ENCODE results near the gene ITGA11. TPM values are rescaled to one million over a fixed set of nuclear protein-coding genes. Genes with fewer than 3 reads are reported as not detected.
A peak's percentile ranks its signal among the peaks of the same experiment; 100 is the strongest.

Gene ITGA11
- total RNA-seq, 4 donors from 2014 or later: 0.83 to 3.6 (median 2.0) TPM

GRCh38 chr15:68305420-68305871, 126.5 kb downstream of the ITGA11 start:
- H3K27ac ChIP-seq: no peak overlapping the region
- H3K9me3 ChIP-seq: no peaks in the 10 kb centered on the region
- no peaks in the 10 kb centered on the region for H3K27me3 ChIP-seq
- 65% methylated on average over 3 of the region's 6 CpGs for WGBS
- peaks cover 23% of the 10 kb centered on the region for H3K4me1 ChIP-seq
- DNase-seq (ENCODE audit: low spot score in 2 of 2): peak in 1 of 2 donors; percentile 44
- no peaks in the 10 kb centered on the region for H3K36me3 ChIP-seq
- TF ChIP-seq, protein P1, sequence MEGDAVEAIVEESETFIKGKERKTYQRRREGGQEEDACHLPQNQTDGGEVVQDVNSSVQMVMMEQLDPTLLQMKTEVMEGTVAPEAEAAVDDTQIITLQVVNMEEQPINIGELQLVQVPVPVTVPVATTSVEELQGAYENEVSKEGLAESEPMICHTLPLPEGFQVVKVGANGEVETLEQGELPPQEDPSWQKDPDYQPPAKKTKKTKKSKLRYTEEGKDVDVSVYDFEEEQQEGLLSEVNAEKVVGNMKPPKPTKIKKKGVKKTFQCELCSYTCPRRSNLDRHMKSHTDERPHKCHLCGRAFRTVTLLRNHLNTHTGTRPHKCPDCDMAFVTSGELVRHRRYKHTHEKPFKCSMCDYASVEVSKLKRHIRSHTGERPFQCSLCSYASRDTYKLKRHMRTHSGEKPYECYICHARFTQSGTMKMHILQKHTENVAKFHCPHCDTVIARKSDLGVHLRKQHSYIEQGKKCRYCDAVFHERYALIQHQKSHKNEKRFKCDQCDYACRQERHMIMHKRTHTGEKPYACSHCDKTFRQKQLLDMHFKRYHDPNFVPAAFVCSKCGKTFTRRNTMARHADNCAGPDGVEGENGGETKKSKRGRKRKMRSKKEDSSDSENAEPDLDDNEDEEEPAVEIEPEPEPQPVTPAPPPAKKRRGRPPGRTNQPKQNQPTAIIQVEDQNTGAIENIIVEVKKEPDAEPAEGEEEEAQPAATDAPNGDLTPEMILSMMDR (IDR thresholded peaks at IDR 0.05): no peak
- TF ChIP-seq EP300 (IDR thresholded peaks at IDR 0.05): no peak
- no peak for TF ChIP-seq POLR2A (IDR thresholded peaks at IDR 0.05)
- no peak for TF ChIP-seq POLR2AphosphoS5 (IDR thresholded peaks at IDR 0.05)
- H3K4me3 ChIP-seq: no peak overlapping the region

GRCh38 chr15:68304589-68305337, 127.2 kb downstream of the ITGA11 start:
- Histone ChIP-seq H3K4me1 (peaks cover 26% of the 10 kb centered on the region), H3K4me3 (no peak overlapping the region), H3K9me3 (no peaks in the 10 kb centered on the region), H3K36me3 (no peaks in the 10 kb centered on the region), H3K27ac (no peak overlapping the region), H3K27me3 (no peaks in the 10 kb centered on the region)
- no peak for DNase-seq (ENCODE audit: low spot score in 2 of 2)
- 82% methylated on average over 15 of the region's 15 CpGs for WGBS
- TF ChIP-seq POLR2AphosphoS5 (IDR thresholded peaks at IDR 0.05) (no peak), EP300 (IDR thresholded peaks at IDR 0.05) (no peak)

GRCh38 chr15:68303560-68304436, 128.2 kb downstream of the ITGA11 start:
- Histone ChIP-seq H3K4me3 (no peak overlapping the region), H3K36me3 (no peaks in the 10 kb centered on the region), H3K4me1 (peaks cover 35% of the 10 kb centered on the region), H3K27me3 (no peaks in the 10 kb centered on the region), H3K27ac (no peak overlapping the region), H3K9me3 (no peaks in the 10 kb centered on the region)
- TF ChIP-seq POLR2A (IDR thresholded peaks at IDR 0.05) (no peak), POLR2AphosphoS5 (IDR thresholded peaks at IDR 0.05) (no peak), EP300 (IDR thresholded peaks at IDR 0.05) (no peak)
- TF ChIP-seq, protein P1 (IDR thresholded peaks at IDR 0.05): no peak
- 84% methylated on average over 13 of the region's 15 CpGs for WGBS
- DNase-seq (ENCODE audit: low spot score in 2 of 2): no peak

GRCh38 chr15:68303134-68303533, 128.8 kb downstream of the ITGA11 start:
- Histone ChIP-seq H3K9me3 (no peaks in the 10 kb centered on the region), H3K36me3 (no peaks in the 10 kb centered on the region), H3K4me1 (peaks cover 42% of the 10 kb centered on the region), H3K27me3 (no peaks in the 10 kb centered on the region), H3K4me3 (no peak overlapping the region), H3K27ac (no peak overlapping the region)
- TF ChIP-seq EP300 (IDR thresholded peaks at IDR 0.05): no peak
- TF ChIP-seq POLR2AphosphoS5 (IDR thresholded peaks at IDR 0.05): no peak
- TF ChIP-seq POLR2A (IDR thresholded peaks at IDR 0.05): no peak
- TF ChIP-seq, protein P1 (IDR thresholded peaks at IDR 0.05): no peak
- DNase-seq (ENCODE audit: low spot score in 2 of 2): no peak
- WGBS: 95% methylated on average over 2 of the region's 2 CpGs

- no peak for DNase-seq (ENCODE audit: low spot score in 2 of 2)
- H3K9me3 ChIP-seq: no peaks in the 10 kb centered on the region
Measured at GRCh38 chr15:68302729-68303128, 129.2 kb downstream of the ITGA11 start.

More at GRCh38 chr15:68302729-68303128, 129.2 kb downstream of the ITGA11 start:
- Histone ChIP-seq H3K4me3 (no peak overlapping the region), H3K27me3 (no peaks in the 10 kb centered on the region), H3K36me3 (no peaks in the 10 kb centered on the region), H3K4me1 (peaks cover 42% of the 10 kb centered on the region), H3K27ac (no peak overlapping the region)
- 90% methylated on average over 4 of the region's 6 CpGs for WGBS
- no peak for TF ChIP-seq POLR2AphosphoS5 (IDR thresholded peaks at IDR 0.05)
- TF ChIP-seq EP300 (IDR thresholded peaks at IDR 0.05): no peak
- TF ChIP-seq POLR2A (IDR thresholded peaks at IDR 0.05): no peak
- TF ChIP-seq, protein P1 (IDR thresholded peaks at IDR 0.05): no peak

Measured in suprapubic skin (tissue), 4 donors.